ENCODE results near the gene GABRA4. TPM values are rescaled to one million over a fixed set of nuclear protein-coding genes. Genes with fewer than 3 reads are reported as not detected.

The GABRA4 gene
- total RNA-seq, 1 experiment from 2014 or later = not detected

DNA sequence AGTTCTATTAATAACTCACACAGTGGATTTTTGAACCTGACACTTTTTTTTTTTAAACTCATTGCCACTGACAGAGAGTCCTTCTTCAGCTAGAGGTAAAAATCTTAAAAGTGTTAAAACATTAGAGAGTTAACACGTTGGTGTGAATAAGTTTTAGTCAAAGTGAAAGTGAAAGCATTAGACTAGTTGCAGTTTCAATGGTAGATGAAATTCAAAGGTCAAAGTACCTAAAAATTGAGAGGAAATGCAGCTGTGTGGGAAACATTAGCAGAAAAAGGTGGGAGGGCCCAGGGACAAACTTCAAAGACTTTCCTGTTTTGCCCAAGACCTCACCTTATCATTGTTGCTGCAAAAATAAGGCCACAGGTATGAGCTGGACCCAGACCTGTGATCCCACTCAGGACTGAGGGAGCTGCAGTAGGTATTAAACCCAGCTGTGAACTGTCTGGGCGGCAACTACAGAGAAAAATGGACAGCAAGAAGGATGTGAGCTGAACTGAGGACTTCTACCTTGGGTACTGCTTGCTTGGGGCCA is 17.6 kb upstream of the GABRA4 start:
- no peak for DNase-seq
- no CpG with 5 or more reads among the region's 2 CpGs for WGBS (ENCODE audit: extremely low coverage, insufficient read length, low lambda C conversion rate)
- Histone ChIP-seq H2BK120ac (ENCODE audit: low read depth, low read length, poor library complexity, severe bottlenecking) (no peak overlapping the region), H3K27me3 (ENCODE audit: insufficient read depth, low read length) (no peaks in the 10 kb centered on the region), H2BK15ac (ENCODE audit: low read depth, low read length) (no peak overlapping the region), H3K4ac (ENCODE audit: low read depth, low read length) (no peak overlapping the region), H3K9me3 (ENCODE audit: control insufficient read depth, low read depth, low read length) (no peaks in the 10 kb centered on the region), H3K9ac (ENCODE audit: extremely low read depth, insufficient read length, low read length) (no peak overlapping the region), H3K4me2 (ENCODE audit: insufficient read depth, insufficient read length, low read length) (no peak overlapping the region), H4K91ac (ENCODE audit: insufficient read length, low read depth, low read length) (no peak overlapping the region), H3K4me1 (ENCODE audit: insufficient read depth, low read length) (no peaks in the 10 kb centered on the region), H4K20me1 (ENCODE audit: control insufficient read depth, insufficient read depth, insufficient read length) (no peaks in the 10 kb centered on the region), H2BK20ac (ENCODE audit: low read depth, low read length, poor library complexity, severe bottlenecking) (no peak overlapping the region), H2AK5ac (ENCODE audit: insufficient read length, low read length) (no peak overlapping the region), H4K8ac (replicated peaks; ENCODE audit: insufficient read length, low read depth, low read length) (no peak overlapping the region), H2AFZ (ENCODE audit: low read length) (no peak overlapping the region), H4K5ac (ENCODE audit: insufficient read length, low read depth, low read length) (no peak overlapping the region), H3K23ac (ENCODE audit: insufficient read length, low read depth, low read length) (no peak overlapping the region), H3K56ac (ENCODE audit: insufficient read length, low read depth, low read length) (no peak overlapping the region), H3K79me1 (ENCODE audit: insufficient read depth, low read depth, low read length, poor library complexity, severe bottlenecking) (no peaks in the 10 kb centered on the region), H3K23me2 (ENCODE audit: insufficient read length, low read depth, low read length, poor library complexity, severe bottlenecking) (no peaks in the 10 kb centered on the region), H3T11ph (ENCODE audit: low read length) (no peak overlapping the region), H3K18ac (ENCODE audit: insufficient read length, low read depth, low read length) (no peak overlapping the region), H2BK12ac (ENCODE audit: insufficient read length, low read depth, low read length) (no peak overlapping the region), H3K79me2 (ENCODE audit: insufficient read depth, low read length) (no peaks in the 10 kb centered on the region), H3K27ac (ENCODE audit: insufficient read length, low read depth, low read length) (no peak overlapping the region), H3K14ac (ENCODE audit: insufficient read depth, low read length) (no peak overlapping the region), H2BK5ac (ENCODE audit: insufficient read length, low read length) (no peak overlapping the region)
- no peaks in the 10 kb centered on the region; a peak in 1 of 5 replicates for H3K9me3 Mint-ChIP-seq
- TF ChIP-seq, protein P1, sequence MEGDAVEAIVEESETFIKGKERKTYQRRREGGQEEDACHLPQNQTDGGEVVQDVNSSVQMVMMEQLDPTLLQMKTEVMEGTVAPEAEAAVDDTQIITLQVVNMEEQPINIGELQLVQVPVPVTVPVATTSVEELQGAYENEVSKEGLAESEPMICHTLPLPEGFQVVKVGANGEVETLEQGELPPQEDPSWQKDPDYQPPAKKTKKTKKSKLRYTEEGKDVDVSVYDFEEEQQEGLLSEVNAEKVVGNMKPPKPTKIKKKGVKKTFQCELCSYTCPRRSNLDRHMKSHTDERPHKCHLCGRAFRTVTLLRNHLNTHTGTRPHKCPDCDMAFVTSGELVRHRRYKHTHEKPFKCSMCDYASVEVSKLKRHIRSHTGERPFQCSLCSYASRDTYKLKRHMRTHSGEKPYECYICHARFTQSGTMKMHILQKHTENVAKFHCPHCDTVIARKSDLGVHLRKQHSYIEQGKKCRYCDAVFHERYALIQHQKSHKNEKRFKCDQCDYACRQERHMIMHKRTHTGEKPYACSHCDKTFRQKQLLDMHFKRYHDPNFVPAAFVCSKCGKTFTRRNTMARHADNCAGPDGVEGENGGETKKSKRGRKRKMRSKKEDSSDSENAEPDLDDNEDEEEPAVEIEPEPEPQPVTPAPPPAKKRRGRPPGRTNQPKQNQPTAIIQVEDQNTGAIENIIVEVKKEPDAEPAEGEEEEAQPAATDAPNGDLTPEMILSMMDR (conservative IDR thresholded peaks at IDR 0.05) = no peak
- H3K27me3 Mint-ChIP-seq (ENCODE audit: low read depth) = no peaks in the 10 kb centered on the region
- no peak overlapping the region for H3K27ac Mint-ChIP-seq
- no peak overlapping the region for H3K4me3 Mint-ChIP-seq
- no peaks in the 10 kb centered on the region for H3K4me1 Mint-ChIP-seq
- H3K36me3 Mint-ChIP-seq (ENCODE audit: insufficient read depth in 1 of 3, low read depth in 3 of 3) = no peaks in the 10 kb centered on the region
